A375 (cell line): Measurements from ENCODE around the gene SLC5A8. TPM values are rescaled to one million over a fixed set of nuclear protein-coding genes. Genes with fewer than 3 reads are reported as not detected.

Experiments
- small RNA-seq: library from RNA; depleted of rRNA; stranded (forward); fragments of <200 nt; gene quantifications from one replicate; pipeline ENCODE3, GENCODE V24; 2014
- total RNA-seq: library from RNA; depleted of rRNA; stranded (reverse); fragments of >200 nt; shearing (Covaris generic); gene quantifications from 2 replicates; pipeline ENCODE4 v1.2.3, GENCODE V29; 2014; rRNA removed

Gene SLC5A8
- not detected in 2 replicates for total RNA-seq

GRCh38 chr12:101209319-101210302, at the start of gene SLC5A8:
TSS of gene SLC5A8 (minus strand) at chr12:101210238. CDS start at chr12:101209848, 390 bp downstream.

Small RNAs within 50 kb of the gene (small RNA-seq; reads per million reads assigned to genes)
- not detected for gene RNU6-768P

Other genes starting within 250 kb of the SLC5A8 start
- 17.8 and 20.2 TPM in 2 replicates for gene UTP20, start 69.9 kb upstream of the SLC5A8 start, total RNA-seq
- 59.6 and 75.1 TPM in 2 replicates for gene ARL1, start 197.5 kb upstream of the SLC5A8 start, total RNA-seq